Thyroid gland (tissue), 4 donors: ENCODE data around the gene PCED1A.

Experiments
- POLR2A ChIP-seq, 2 donors: fragments of 450-650 bp; IDR thresholded peaks; one replicate each; pipeline ENCODE4 v1.6.1; 2017; ENCODE audit warnings: antibody characterized with exemption in 2 of 2, mild to moderate bottlenecking in 2 of 2, moderate library complexity in 1 of 2
- TF ChIP-seq, protein P1 (sequence below), 6 experiments: fragments of 200-600 bp in 3 of 6; fragments of 450-650 bp in 3 of 6; sonication (generic) in 3 of 6; IDR thresholded peaks; one replicate each; pipeline ENCODE4 v1.5.1; 2016 to 2019; ENCODE audit warnings: antibody characterized with exemption in 6 of 6, mild to moderate bottlenecking in 2 of 6, inconsistent platforms in 1 of 6, moderate library complexity in 1 of 6

DNA sequence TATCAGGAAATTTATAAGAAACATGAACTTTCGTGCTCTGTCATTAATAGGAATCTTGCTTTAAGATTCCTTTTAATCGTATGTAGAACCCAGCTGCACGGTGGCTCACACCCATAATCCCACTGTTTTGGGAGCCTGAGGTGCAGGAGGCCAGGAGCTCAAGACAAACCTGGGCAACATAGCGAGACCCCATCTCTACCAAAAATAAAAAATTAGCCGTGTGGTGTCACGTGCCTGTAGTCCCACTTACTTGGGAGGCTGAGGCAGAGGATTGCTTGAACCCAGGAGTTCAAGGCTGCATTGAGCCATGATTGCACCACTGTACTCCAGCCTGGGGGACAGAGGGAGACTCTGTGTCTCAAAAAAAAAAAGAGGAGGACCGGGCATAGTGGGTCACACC, 40.2 kb upstream of the PCED1A start:
- TF ChIP-seq, protein P1, sequence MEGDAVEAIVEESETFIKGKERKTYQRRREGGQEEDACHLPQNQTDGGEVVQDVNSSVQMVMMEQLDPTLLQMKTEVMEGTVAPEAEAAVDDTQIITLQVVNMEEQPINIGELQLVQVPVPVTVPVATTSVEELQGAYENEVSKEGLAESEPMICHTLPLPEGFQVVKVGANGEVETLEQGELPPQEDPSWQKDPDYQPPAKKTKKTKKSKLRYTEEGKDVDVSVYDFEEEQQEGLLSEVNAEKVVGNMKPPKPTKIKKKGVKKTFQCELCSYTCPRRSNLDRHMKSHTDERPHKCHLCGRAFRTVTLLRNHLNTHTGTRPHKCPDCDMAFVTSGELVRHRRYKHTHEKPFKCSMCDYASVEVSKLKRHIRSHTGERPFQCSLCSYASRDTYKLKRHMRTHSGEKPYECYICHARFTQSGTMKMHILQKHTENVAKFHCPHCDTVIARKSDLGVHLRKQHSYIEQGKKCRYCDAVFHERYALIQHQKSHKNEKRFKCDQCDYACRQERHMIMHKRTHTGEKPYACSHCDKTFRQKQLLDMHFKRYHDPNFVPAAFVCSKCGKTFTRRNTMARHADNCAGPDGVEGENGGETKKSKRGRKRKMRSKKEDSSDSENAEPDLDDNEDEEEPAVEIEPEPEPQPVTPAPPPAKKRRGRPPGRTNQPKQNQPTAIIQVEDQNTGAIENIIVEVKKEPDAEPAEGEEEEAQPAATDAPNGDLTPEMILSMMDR (IDR thresholded peaks at IDR 0.05), result no peak
- TF ChIP-seq POLR2A (IDR thresholded peaks at IDR 0.05), result no peak
